Hypothalamus (tissue), 51 donors: Measurements from ENCODE around the gene HBA1.
"Not testable (repeated sequence)": the region's sequence is repeated elsewhere in the genome, so short reads cannot be mapped to it uniquely, and the experiment has no call there.

Experiments
- DNase-seq, 51 donors: peaks; one replicate each; lab custom pipeline; 2025; lab: John Stamatoyannopoulos, UW

The HBA1 gene

DNA sequence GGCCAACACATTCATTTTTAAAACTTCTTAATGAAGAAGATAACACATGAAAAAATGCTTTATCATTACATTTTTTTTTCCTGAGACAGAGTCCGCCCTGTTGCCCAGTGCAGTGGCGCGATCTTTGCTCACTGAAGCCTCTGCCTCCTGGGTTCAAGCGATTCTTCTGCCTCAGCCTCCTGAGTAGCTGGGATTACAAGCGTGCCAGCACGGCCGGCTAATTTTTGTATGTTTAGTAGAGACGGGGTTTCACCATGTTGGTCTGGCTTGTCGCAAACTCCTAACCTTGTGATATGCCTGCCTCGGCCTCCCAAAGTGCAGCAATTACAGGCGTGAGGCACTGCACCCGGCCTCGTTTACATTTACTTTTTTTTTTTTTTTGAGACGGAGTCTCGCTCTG, 17.0 kb downstream of the HBA1 start:
- DNase-seq = no peak

DNA sequence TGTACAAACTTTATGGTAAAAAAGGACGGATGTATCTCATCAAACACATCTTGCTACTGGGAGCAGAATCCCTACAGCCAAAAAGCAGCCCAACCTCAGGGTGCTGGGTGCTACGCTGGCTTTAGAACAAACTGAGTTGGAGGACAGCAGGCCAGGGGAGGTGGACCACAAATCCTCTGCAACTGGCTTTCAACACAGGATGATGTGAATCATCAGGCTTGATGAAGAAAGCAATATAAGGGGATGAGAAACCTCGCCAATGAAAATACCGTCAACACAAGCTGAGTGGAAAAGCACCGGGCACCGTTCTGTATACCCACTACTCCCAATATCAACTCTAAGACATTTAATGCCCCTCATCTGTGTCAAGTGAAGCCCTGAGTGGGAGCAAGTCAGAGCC, 18.0 kb downstream of the HBA1 start:
- no peak for DNase-seq

DNA sequence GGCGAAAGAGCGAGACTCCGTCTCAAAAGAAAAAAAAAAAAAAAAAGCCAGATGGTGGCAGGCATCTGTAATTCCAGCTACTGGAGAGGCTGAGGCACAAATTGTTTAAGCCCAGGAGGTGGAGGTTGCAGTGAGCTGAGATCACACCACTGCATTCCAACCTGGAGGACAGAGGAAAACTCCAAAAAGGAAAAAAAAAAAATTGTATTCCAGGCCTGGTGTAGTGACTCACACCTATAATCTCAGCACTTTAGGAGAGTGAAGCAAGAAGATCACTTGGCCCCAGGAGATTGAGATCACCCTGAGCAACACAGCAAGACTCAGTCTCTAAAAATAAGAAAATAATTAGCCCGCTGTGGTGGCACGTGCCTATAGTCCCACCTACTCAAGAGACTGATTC, 23.9 kb downstream of the HBA1 start:
- no peak for DNase-seq

DNA sequence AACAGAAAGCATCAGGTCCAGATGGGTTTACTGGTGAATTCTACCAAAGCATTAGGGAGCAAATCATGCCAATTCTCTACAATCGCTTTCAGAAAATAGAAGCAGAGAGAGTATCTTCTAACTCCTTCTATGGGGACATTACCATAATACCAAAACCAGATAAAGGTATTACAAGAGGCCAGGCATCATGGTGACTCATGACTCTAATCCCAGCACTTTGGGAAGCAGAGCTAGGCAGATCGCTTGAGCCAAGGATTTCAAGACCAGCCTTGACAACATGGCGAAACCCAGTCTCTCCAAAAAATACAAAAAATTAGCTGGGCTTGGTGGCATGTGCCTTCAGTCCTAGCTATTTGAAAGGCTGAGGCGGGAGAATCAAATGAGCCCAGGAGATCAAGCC, 26.8 kb downstream of the HBA1 start:
- DNase-seq = no peak

DNA sequence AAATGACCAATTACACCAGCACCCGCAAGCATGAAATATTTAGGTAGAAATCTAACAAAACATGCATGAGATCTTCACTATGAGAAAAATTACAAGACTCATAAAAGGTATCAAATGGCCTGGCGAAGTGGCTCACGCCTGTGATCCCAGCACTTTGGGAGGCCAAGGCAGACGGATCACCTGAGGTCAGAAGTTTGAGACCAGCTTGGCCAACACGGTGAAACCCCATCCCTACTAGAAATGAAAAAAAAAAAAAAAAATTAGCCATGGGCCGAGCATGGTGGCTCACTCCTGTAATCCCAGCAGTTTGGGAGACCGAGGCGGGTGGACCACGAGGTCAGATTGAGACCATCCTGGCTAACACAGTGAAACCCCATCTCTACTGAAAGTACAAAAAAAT, 27.6 kb downstream of the HBA1 start:
- DNase-seq = not testable (repeated sequence)

DNA sequence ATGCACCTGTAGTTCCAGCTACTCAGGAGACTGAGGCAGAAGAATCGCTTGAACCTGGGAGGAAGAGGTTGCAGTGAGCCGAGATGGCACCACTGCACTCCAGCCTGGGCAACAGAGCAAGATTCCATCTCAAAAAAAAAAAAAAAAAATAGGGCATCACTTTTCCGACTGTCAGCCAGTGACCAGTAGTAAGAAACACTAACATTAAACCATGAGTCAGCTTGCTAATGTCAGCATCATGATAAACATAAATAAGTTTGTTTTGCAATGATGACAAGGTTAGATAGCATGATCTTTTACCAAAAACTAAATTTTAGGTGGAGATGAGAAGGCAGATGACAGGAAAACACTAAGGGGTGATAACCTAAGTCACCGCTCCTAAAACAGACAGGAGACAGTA, 32.9 kb downstream of the HBA1 start:
- not testable (repeated sequence) for DNase-seq

DNA sequence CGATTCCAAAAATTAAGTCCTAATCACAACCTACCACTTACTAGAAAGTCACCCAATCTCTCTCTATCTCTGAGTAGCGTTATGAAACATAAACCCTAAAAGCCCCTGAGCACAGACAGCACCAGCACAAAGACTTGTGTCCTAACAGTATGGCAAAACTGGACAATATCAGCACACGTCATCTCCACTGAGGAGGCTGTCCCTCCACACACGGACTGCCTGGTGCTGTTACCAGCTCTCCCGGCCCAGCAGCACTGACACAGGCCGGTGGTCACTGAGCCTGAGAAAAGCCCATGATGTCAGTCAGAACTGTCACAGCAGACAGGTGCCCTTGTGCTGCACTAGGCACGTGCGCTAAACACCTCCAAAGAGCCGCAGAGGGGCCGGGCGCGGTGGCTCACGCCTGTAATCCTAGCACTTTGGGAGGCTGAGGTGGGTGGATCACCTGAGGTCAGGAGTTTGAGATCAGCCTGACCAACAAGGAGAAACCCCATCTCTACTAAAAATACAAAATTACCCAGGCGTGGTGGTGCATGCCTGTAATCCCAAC, 35.2 kb downstream of the HBA1 start:
- not testable (repeated sequence) for DNase-seq

DNA sequence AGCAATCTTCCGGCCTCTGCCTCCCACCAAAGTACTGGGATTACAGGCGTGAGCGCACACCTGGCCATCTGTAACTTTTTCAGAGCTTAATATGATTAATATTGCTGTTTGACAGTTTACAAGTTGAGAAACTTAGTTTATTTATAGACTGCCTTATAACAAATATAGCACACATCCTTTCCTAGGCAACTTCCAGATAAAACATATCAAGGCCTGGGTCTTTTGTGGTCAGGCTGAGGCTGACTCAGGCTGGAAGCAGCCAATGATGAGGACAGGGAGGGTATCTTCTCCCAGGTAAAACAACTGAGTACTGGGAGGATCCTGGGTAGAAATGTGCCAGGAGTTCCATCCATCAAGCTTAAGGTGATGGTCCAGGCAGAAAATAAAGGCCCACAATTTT, 36.5 kb downstream of the HBA1 start:
- no peak for DNase-seq

DNA sequence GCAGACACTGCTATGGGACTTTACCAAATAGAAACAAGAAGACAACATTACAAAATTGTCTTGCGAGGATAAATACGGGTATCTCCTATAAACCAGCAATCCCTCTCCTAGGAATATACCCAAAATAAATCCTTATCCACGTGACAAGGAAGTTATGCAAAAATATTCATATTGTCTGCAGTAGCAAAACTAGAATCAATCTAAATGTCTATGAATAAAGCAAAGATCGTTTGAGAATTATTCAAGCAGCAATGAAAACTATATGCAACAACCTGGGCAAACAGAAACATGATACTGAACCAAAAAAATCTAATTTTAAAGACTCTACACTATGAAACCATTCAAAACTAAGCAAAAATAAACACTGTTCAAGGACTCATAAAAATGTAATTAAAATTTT, 43.5 kb downstream of the HBA1 start:
- DNase-seq = no peak
